NCI-H2227 treated with DMSO at 0.1 percent for 48 hours (cell line): ENCODE measurements around the gene SNRK.
"Not testable (repeated sequence)": the region's sequence is repeated elsewhere in the genome, so short reads cannot be mapped to it uniquely, and the experiment has no call there.

Experiments used
- DNase-seq: peaks from one replicate; lab custom pipeline; 2025; lab: John Stamatoyannopoulos, UW

Gene SNRK

GRCh38 chr3:43347774-43348173 lies 61.4 kb downstream of the SNRK start:
- DNase-seq, result no peak

- no peak for DNase-seq
These were observed 62.0 kb downstream of the SNRK start for GRCh38 chr3:43348350-43348749.

GRCh38 chr3:43348852-43349574 lies 62.7 kb downstream of the SNRK start:
- no peak for DNase-seq

- DNase-seq, result no peak
These were observed 63.4 kb downstream of the SNRK start for GRCh38 chr3:43349716-43350115.

GRCh38 chr3:43353393-43353792 lies 67.1 kb downstream of the SNRK start:
- DNase-seq, result no peak

GRCh38 chr3:43353923-43354670 lies 67.8 kb downstream of the SNRK start:
- no peak for DNase-seq

DNA sequence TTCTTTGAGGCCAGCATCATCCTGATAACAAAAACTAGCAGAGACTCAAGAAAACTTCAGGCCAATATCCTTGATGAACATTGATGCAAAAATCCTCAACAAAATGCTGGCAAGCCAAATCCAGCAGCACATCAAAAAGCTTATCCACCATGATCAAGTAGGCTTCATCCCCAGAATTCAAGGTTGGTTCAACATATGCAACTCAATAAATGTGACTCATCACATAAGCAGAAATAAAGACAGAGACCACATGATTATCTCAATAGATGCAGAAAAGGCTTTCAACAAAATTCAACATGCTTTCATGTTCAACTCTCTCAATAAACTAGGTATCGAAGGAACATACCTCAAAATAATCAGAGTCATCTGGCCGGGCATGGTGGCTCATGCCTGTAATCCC lies 69.7 kb downstream of the SNRK start:
- DNase-seq, result not testable (repeated sequence)

DNA sequence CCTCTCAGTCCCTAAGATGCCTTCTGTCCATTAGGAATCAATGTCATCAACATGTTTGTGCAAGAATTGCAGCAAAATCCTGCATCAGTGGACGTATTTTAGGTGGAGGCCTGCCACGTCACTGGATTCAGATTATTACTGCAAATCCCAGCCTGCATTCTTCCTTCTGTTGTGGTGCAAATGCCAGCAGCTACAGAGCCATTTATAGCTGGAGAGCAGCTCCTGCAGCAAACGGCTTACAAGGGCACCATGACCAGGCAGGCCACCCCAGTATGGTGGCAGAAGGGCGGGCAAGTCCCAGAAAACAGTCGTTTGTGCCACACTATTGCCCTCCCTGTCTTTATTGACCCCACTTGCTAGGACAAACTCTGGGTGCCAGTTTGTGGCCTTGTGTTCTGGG lies 74.7 kb downstream of the SNRK start:
- no peak for DNase-seq

DNA sequence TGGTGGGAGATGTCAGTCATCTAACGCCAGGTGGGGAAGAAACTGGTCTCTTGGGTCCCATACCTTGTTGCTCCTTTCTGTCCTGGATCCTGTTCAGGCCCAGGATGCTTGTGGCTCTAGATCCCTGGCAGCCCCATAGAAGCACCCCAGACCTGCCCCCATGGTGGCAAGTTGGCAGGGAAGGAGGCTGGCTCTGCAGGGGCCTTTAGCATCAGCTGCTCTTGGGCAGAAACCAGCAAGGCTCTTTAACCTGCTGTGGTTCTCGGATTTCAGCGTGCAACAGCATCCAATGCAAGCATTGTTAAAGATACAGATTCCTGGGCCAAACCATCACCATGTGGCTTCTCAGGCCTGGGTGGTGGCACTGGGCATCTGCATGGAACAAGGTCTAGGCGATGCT lies 75.8 kb downstream of the SNRK start:
- DNase-seq, result no peak

DNA sequence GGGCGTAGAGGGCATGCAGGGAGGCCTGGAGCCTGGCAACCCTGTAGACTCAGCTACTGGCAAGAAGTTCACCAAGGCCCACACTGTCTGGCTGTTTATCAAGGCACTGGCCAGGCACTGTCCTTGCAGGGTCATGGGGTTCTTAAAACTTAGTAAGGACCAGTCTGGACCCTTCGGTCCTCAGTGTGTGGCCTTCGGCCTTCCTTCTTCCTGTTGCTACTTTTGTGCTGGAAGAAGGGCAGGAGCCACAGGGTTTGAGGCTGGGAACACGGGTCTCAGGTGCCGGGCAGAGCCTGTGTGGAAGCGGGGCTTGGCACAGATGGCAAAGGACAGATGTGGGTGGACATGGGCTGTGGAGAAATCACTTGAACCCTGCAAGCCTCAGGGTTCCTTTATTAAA lies 76.6 kb downstream of the SNRK start:
- no peak for DNase-seq

GRCh38 chr3:43363621-43364266 lies 77.4 kb downstream of the SNRK start:
- DNase-seq, result no peak

DNA sequence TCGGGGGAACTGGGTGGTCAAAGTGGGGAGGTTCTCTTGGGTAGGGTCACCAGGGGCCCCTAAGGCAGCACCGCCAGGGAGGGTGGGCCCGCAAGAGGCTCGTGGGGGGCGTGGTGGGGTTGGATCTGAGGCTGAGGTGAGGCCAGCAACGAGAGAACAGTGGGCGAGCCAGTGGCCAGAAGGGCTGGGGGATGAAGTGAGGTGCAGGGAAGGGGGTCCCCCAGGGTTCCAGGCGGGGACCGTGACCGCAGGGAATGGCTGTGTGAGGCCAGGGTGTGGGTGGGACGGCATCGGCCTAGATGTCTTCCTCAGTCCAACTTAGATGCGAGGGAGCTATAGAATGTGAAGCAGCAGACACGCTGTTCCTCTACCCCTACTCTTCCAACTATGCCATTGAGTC lies 78.2 kb downstream of the SNRK start:
- no peak for DNase-seq

GRCh38 chr3:43364926-43365325 lies 78.6 kb downstream of the SNRK start:
- no peak for DNase-seq

GRCh38 chr3:43365601-43366305 lies 79.4 kb downstream of the SNRK start:
- DNase-seq, result no peak

DNA sequence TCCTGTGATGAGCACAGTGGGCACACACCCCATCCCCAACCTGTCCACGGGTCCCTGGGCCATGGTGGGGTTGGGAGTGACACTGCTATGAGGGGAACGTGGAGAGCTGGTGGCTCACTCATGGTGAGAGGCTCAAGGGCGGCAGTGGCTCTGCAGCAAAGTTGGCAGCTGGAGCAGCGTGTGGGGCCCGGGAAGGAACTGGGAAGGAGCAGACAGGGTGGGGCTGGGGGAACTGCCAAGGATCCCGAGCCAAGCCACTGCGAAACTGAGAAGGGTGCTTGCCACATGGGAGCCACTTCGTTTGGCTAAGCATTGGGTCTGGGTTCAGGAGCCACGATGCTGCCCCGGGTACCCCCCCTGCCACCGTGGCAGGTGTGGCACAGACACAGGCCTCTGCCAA lies 80.1 kb downstream of the SNRK start:
- no peak for DNase-seq

DNA sequence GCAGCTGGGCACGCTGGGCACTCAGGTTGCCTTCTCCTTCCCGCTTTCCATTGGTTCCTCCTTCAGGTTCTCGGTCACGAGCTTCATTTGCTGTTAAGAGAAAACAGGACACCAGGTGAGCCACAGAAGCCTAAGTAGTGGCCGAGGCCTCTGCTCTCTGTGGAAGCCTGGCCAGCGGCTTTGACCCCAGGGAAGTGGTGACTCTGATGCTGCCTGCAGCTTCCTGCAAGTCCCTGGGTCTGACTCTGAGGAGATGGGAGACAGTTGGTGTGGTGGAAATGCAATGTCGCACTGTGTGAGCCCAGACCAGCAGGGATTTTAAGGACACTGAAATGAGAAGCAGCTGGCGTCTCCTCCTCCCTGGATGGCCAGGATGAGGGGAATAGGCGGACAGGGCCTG lies 80.5 kb downstream of the SNRK start:
- DNase-seq, result no peak

DNA sequence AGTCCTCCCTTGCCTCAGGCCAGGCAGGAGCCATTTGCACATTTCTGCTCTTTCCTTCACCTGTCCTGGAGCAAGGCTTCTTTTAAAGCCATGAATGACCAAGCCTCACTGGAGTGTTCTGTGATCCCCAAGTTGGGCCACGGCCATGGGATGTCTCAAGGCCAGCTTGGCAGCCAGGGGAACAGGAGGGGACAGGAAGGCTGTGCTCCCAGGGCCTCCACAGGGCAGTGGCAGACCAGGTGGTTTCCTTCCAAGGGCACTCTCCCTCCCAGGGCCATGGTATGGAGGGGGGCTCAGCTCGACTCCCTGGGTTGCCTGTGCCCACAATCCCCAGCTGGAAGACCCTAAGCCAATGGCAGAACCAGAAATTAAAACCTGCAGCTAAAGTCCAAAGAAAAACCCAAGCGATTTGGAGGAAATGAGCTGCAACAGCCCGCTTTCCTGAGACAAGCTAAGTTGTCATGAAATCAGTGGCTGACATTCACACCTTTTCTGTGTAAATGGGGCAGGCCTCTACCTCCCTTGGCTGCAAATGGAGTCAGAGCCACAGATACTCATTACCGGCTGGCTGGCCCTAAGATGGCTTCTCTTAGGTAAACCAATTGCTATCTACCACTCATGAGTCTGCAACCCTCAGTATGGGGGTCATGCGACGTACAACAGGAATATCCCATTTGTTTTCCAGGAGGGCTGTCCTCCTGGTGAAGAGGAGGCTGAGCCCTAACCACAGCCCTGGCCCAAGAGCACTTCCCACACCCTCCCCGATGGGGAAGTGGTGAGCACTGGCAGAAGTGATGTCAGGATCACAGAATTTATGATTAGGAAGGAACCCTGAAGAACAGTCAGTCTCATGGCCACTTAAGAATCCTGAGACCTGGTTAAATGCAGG lies 83.3 kb downstream of the SNRK start:
- DNase-seq, result no peak

DNA sequence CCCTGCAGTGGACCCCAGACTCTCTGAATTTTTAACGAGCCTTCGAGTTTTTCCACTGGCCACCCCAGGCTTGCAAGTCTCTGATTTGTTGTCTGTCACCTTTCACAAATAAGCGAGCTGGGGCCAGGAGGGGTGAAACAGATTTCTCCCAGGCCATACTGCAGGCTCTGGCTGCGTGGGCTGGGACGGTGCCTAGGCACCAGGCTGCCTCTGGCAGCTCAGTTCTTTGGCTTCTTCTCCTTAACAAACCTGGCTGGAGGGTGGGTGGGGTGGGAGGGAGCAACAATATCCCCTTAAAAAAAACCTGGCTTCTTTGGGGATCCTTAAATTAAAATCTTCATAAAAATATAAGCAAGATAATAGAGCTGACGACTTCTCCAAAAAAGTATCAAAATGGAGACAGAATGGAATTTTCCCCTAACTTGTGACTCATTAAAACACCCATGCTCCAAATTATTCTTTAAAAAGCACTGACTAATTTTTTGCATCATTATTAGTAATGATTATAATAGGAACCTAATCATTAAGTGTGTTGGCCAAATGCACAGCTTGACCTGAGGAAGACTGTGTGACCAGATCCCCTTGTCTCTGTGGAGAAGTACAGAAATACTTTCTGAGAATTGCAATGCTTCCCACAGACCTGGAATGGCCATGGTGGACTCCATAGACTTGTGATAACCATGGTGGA lies 84.1 kb downstream of the SNRK start:
- no peak for DNase-seq

GRCh38 chr3:43371494-43371893 lies 85.2 kb downstream of the SNRK start:
- no peak for DNase-seq

DNA sequence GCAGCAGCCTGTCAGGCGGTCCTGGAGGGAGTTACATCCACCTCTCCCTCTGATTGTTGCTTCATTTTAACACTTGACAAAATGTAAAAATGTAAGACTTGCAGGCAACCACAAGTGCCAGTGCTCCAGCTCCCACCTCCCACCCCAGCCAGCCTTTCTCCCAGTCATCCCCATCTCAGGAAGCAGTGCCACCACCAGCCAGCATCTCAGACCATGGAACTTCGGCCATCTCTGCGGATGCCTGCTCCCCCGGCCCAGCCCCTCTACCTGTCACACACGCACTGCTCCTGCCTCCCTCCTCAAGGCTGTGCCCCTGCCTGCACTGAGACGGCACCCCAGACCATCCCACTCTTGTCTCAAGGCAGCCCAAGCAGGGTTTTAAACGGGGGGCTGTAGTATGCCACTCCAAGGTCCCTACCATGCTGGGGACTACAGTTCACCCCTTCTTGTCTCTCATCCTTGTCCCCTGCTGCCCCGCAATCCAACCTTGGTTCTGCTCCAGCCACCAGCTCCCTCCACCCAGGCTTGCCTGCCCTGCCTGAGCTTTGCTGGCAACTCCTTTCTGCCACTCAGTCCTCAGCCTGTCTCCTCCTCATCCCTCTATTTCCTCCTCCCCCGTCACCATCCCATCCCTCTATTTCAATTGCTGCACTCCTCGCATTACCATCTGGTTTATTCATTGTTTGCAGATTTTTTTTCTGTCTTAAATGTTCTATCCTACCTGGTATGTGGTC lies 85.8 kb downstream of the SNRK start:
- no peak for DNase-seq
